ENCODE data around the gene ZMIZ1. TPM values are rescaled to one million over a fixed set of nuclear protein-coding genes. Genes with fewer than 3 reads are reported as not detected.

ZMIZ1 gene
- total RNA-seq, 1 experiment from 2014 or later = 28.4 TPM

DNA sequence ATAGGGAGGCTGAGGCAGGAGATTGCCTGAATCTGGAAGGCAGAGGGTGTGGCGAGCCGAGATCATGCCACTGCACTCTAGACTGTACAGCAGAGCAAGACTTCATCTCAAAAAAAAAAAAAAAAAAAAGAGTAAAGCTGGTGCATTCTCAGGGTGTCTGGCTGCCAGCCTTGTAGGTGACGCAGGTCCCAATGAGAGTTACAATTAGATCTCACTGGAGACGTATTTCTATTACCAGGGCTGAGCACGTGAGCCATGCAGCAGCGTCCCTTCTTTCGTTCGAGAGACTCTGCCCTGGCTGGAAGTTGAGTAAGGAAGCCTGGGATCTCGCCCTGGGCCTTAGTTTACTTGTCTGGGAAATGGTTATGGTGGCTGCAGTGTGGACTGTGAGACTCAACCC is 22.4 kb upstream of the ZMIZ1 start:
- Histone ChIP-seq H3K9me2 (ENCODE audit: insufficient read depth) (no peaks in the 10 kb centered on the region), H3K4me3 (replicated peaks in 1 of 2; ENCODE audit: low read depth in 1 of 2, low read length in 2 of 2) (no peak overlapping the region), H3K4me1 (ENCODE audit: control insufficient read depth in 1 of 2, insufficient read depth in 2 of 2, low read length in 2 of 2) (peaks cover 6 to 18% of the 10 kb centered on the region in 2 experiments), H3K36me3 (ENCODE audit: control insufficient read depth in 1 of 2, insufficient read depth in 2 of 2, low read length in 2 of 2) (no peaks in the 10 kb centered on the region), H2AFZ (ENCODE audit: low read depth, low read length, poor library complexity, severe bottlenecking) (no peak overlapping the region), H3K4me2 (ENCODE audit: low read length) (no peak overlapping the region), H3K27ac (ENCODE audit: low read depth, low read length) (no peak overlapping the region), H3K79me2 (ENCODE audit: insufficient read depth, low read length) (no peaks in the 10 kb centered on the region), H3K9me3 (ENCODE audit: control insufficient read depth in 1 of 2, insufficient read depth in 1 of 2, low read depth in 1 of 2, low read length in 2 of 2) (no peaks in the 10 kb centered on the region), H3K9ac (ENCODE audit: low read length) (no peak overlapping the region), H3K27me3 (ENCODE audit: insufficient read depth, low read length) (peaks cover 18% of the 10 kb centered on the region), H4K20me1 (ENCODE audit: insufficient read depth) (no peaks in the 10 kb centered on the region)
- DNase-seq (ENCODE audit: low read depth, low spot score) (no peak), ATAC-seq (no peak)
- TF ChIP-seq ZNF274 (IDR thresholded peaks at IDR 0.05; ENCODE audit: low read depth, low read length) (no peak), CBX3 (IDR thresholded peaks at IDR 0.05; ENCODE audit: low read depth) (no peak), RAD21 (IDR thresholded peaks at IDR 0.05; ENCODE audit: low read depth) (no peak), JUND (IDR thresholded peaks at IDR 0.05) (no peak), EGR1 (IDR thresholded peaks at IDR 0.05; ENCODE audit: low read depth) (no peak), ATF3 (IDR thresholded peaks at IDR 0.05) (no peak), TCF7L2 (IDR thresholded peaks at IDR 0.05; ENCODE audit: borderline replicate concordance, extremely low read depth, insufficient read depth, insufficient read length) (no peak), POLR2AphosphoS5 (IDR thresholded peaks at IDR 0.05; ENCODE audit: low read depth, low read length) (no peak), ZFX (IDR thresholded peaks at IDR 0.05) (no peak), POLR2A (IDR thresholded peaks at IDR 0.05; ENCODE audit: borderline replicate concordance, extremely low read depth, insufficient read depth, insufficient read length) (no peak), FOSL1 (IDR thresholded peaks at IDR 0.05; ENCODE audit: low read depth) (no peak), SRF (IDR thresholded peaks at IDR 0.05; ENCODE audit: low read depth) (no peak)
- TF ChIP-seq, protein P1, sequence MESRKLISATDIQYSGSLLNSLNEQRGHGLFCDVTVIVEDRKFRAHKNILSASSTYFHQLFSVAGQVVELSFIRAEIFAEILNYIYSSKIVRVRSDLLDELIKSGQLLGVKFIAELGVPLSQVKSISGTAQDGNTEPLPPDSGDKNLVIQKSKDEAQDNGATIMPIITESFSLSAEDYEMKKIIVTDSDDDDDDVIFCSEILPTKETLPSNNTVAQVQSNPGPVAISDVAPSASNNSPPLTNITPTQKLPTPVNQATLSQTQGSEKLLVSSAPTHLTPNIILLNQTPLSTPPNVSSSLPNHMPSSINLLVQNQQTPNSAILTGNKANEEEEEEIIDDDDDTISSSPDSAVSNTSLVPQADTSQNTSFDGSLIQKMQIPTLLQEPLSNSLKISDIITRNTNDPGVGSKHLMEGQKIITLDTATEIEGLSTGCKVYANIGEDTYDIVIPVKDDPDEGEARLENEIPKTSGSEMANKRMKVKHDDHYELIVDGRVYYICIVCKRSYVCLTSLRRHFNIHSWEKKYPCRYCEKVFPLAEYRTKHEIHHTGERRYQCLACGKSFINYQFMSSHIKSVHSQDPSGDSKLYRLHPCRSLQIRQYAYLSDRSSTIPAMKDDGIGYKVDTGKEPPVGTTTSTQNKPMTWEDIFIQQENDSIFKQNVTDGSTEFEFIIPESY (IDR thresholded peaks at IDR 0.05; ENCODE audit: extremely low read depth, insufficient replicate concordance, low read length) = no peak
- TF ChIP-seq, protein P2, sequence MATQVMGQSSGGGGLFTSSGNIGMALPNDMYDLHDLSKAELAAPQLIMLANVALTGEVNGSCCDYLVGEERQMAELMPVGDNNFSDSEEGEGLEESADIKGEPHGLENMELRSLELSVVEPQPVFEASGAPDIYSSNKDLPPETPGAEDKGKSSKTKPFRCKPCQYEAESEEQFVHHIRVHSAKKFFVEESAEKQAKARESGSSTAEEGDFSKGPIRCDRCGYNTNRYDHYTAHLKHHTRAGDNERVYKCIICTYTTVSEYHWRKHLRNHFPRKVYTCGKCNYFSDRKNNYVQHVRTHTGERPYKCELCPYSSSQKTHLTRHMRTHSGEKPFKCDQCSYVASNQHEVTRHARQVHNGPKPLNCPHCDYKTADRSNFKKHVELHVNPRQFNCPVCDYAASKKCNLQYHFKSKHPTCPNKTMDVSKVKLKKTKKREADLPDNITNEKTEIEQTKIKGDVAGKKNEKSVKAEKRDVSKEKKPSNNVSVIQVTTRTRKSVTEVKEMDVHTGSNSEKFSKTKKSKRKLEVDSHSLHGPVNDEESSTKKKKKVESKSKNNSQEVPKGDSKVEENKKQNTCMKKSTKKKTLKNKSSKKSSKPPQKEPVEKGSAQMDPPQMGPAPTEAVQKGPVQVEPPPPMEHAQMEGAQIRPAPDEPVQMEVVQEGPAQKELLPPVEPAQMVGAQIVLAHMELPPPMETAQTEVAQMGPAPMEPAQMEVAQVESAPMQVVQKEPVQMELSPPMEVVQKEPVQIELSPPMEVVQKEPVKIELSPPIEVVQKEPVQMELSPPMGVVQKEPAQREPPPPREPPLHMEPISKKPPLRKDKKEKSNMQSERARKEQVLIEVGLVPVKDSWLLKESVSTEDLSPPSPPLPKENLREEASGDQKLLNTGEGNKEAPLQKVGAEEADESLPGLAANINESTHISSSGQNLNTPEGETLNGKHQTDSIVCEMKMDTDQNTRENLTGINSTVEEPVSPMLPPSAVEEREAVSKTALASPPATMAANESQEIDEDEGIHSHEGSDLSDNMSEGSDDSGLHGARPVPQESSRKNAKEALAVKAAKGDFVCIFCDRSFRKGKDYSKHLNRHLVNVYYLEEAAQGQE (IDR thresholded peaks at IDR 0.05; ENCODE audit: low read depth) = no peak
- ChIA-PET RAD21 (ENCODE audit: low non-redundant PET in 1 of 2, low total read pairs in 2 of 2, uncharacterized antibody in 2 of 2, unreplicated experiment in 2 of 2) (no interaction called here), POLR2A (no interaction called here), CTCF (no interaction called here)
- intact Hi-C loops (cut with micrococcal nuclease) = no loop called here
- no TSS peak for BruUV-seq (replicated peaks)
